ENCODE measurements around the gene IGF1R. TPM values are rescaled to one million over a fixed set of nuclear protein-coding genes. Genes with fewer than 3 reads are reported as not detected.

IGF1R gene
- total and polyA plus RNA-seq, 2 experiments from 2014 or later: 10.8 to 42.9 TPM

DNA sequence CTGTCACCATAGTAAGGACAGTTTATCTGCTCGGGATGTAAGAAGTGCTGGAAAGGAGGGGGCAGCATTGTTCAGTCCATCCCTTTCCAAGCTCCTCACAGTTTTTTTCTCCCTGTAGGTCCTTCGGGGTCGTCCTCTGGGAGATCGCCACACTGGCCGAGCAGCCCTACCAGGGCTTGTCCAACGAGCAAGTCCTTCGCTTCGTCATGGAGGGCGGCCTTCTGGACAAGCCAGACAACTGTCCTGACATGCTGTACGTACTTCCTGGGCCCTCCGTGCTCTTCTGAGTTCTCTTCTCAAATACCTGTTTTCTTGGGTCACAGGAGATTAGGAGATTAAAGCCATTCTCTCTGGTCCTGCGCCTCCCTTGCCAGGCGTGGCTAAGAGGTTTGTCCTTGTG, 300.1 kb downstream of the IGF1R start:
- no peak for DNase-seq (ENCODE audit: low spot score)
- 92% methylated on average over 13 of the region's 13 CpGs for WGBS (ENCODE audit: low lambda C conversion rate, missing lambda C conversion rate)
- H3K4me1 ChIP-seq (ENCODE audit: insufficient read depth): peaks cover 8% of the 10 kb centered on the region
- no peak overlapping the region for H2AFZ ChIP-seq
- no peaks in the 10 kb centered on the region for H3K9me2 ChIP-seq (replicated peaks; ENCODE audit: insufficient read depth)
- no peak for TF ChIP-seq EZH2phosphoT487 (IDR thresholded peaks at IDR 0.05; ENCODE audit: low read depth, severe bottlenecking, unreplicated experiment)
- no peak for TF ChIP-seq EZH2 (IDR thresholded peaks at IDR 0.05; ENCODE audit: borderline replicate concordance)
- TF ChIP-seq, protein P1, sequence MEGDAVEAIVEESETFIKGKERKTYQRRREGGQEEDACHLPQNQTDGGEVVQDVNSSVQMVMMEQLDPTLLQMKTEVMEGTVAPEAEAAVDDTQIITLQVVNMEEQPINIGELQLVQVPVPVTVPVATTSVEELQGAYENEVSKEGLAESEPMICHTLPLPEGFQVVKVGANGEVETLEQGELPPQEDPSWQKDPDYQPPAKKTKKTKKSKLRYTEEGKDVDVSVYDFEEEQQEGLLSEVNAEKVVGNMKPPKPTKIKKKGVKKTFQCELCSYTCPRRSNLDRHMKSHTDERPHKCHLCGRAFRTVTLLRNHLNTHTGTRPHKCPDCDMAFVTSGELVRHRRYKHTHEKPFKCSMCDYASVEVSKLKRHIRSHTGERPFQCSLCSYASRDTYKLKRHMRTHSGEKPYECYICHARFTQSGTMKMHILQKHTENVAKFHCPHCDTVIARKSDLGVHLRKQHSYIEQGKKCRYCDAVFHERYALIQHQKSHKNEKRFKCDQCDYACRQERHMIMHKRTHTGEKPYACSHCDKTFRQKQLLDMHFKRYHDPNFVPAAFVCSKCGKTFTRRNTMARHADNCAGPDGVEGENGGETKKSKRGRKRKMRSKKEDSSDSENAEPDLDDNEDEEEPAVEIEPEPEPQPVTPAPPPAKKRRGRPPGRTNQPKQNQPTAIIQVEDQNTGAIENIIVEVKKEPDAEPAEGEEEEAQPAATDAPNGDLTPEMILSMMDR (IDR thresholded peaks at IDR 0.05; ENCODE audit: poor library complexity): no peak
- H3K36me3 ChIP-seq (replicated peaks; ENCODE audit: insufficient read depth, low read depth): no peaks in the 10 kb centered on the region
- no peaks in the 10 kb centered on the region for H3K79me2 ChIP-seq
- H3K27ac ChIP-seq: no peak overlapping the region
- H3K4me2 ChIP-seq: no peak overlapping the region
- peaks cover 6% of the 10 kb centered on the region for H4K20me1 ChIP-seq (ENCODE audit: insufficient read depth, poor library complexity, severe bottlenecking)
- no peaks in the 10 kb centered on the region for H3K9me3 ChIP-seq (ENCODE audit: low read depth)
- H3K27me3 ChIP-seq: no peaks in the 10 kb centered on the region
- H3K4me3 ChIP-seq: no peak overlapping the region

DNA sequence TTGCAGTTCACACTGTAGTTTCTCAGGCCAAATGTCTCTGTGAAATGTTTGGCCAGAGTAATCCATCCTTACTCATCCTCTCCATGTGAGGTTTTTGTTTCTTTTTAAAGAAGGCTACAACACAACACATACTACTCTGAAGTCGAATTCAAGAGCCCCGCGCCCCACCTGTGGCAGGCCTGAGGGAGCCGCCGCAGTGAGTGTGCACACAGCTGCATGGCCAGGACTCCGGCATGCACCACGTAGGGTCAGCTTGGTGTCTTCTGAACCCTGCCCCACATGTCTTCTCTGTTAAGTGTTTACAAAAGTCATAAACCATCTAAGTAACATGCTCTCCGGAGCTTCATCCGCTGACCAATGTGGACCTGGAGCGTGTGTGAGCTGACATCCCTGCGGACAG, 300.6 kb downstream of the IGF1R start:
- Histone ChIP-seq H3K79me2 (no peaks in the 10 kb centered on the region), H3K27ac (no peak overlapping the region), H2AFZ (no peak overlapping the region), H4K20me1 (ENCODE audit: insufficient read depth, poor library complexity, severe bottlenecking) (peaks cover 3% of the 10 kb centered on the region), H3K4me1 (ENCODE audit: insufficient read depth) (peaks cover 3% of the 10 kb centered on the region), H3K9me2 (replicated peaks; ENCODE audit: insufficient read depth) (no peaks in the 10 kb centered on the region), H3K4me2 (no peak overlapping the region), H3K36me3 (replicated peaks; ENCODE audit: insufficient read depth, low read depth) (no peaks in the 10 kb centered on the region), H3K4me3 (no peak overlapping the region), H3K9me3 (ENCODE audit: low read depth) (no peaks in the 10 kb centered on the region), H3K27me3 (no peaks in the 10 kb centered on the region)
- TF ChIP-seq, protein P1 (IDR thresholded peaks at IDR 0.05; ENCODE audit: poor library complexity): no peak
- TF ChIP-seq EZH2phosphoT487 (IDR thresholded peaks at IDR 0.05; ENCODE audit: low read depth, severe bottlenecking, unreplicated experiment): no peak
- no peak for TF ChIP-seq EZH2 (IDR thresholded peaks at IDR 0.05; ENCODE audit: borderline replicate concordance)
- 98% methylated on average over 11 of the region's 11 CpGs for WGBS (ENCODE audit: low lambda C conversion rate, missing lambda C conversion rate)
- no peak for DNase-seq (ENCODE audit: low spot score)

DNA sequence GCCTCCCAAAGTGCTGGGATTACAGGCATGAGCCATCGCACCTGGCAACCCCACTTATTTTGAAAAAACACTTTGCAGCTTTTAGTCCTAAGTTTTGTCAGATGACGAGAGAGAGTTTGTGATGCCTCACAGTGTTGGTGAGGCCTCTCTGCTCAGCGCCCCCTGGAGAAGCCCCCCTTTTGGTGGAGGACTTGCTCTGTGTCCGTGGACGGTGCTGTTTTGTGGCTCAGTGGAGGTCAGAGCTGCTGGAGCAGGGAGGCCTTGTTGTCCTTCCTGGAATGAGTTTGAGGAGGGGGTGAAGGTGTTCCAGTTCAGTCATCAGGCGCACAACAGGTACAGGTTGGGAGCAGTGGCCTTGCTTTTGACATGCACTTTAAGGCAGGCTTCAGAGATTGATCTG, 301.3 kb downstream of the IGF1R start:
- TF ChIP-seq EZH2 (IDR thresholded peaks at IDR 0.05; ENCODE audit: borderline replicate concordance) (no peak), EZH2phosphoT487 (IDR thresholded peaks at IDR 0.05; ENCODE audit: low read depth, severe bottlenecking, unreplicated experiment) (no peak)
- TF ChIP-seq, protein P1 (IDR thresholded peaks at IDR 0.05; ENCODE audit: poor library complexity): no peak
- H3K4me2 ChIP-seq: no peak overlapping the region
- H3K4me3 ChIP-seq: no peak overlapping the region
- no peak overlapping the region for H2AFZ ChIP-seq
- H4K20me1 ChIP-seq (ENCODE audit: insufficient read depth, poor library complexity, severe bottlenecking): no peaks in the 10 kb centered on the region
- no peak overlapping the region for H3K27ac ChIP-seq
- no peaks in the 10 kb centered on the region for H3K36me3 ChIP-seq (replicated peaks; ENCODE audit: insufficient read depth, low read depth)
- no peak for DNase-seq (ENCODE audit: low spot score)
- no peaks in the 10 kb centered on the region for H3K9me3 ChIP-seq (ENCODE audit: low read depth)
- H3K9me2 ChIP-seq (replicated peaks; ENCODE audit: insufficient read depth): no peaks in the 10 kb centered on the region
- H3K4me1 ChIP-seq (ENCODE audit: insufficient read depth): no peaks in the 10 kb centered on the region
- H3K79me2 ChIP-seq: no peaks in the 10 kb centered on the region
- WGBS (ENCODE audit: low lambda C conversion rate, missing lambda C conversion rate): 97% methylated on average over 6 of the region's 6 CpGs
- H3K27me3 ChIP-seq: no peaks in the 10 kb centered on the region

DNA sequence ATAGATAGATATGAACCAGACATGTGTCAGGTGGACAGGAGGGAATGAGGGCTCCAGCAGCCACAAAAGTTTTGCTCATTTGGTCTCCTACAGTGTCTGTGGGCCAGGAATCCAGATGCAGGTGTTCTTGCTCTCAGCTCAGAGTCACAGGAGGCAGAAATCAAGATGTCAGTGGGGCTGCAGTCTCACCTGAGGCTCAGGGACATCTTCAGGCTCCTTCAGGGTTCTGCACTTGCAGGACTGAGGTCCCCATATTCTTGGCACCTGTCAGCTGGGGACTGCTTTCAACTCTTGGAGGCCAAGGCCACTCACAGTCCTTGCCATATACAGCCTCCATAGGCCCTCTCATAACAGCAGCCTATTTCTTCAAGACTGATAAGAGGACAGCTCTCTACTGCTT, 301.9 kb downstream of the IGF1R start:
- H3K27me3 ChIP-seq: no peaks in the 10 kb centered on the region
- H4K20me1 ChIP-seq (ENCODE audit: insufficient read depth, poor library complexity, severe bottlenecking): no peaks in the 10 kb centered on the region
- no peak overlapping the region for H3K4me3 ChIP-seq
- no peaks in the 10 kb centered on the region for H3K4me1 ChIP-seq (ENCODE audit: insufficient read depth)
- H3K36me3 ChIP-seq (replicated peaks; ENCODE audit: insufficient read depth, low read depth): no peaks in the 10 kb centered on the region
- no peaks in the 10 kb centered on the region for H3K79me2 ChIP-seq
- no peak overlapping the region for H3K27ac ChIP-seq
- no peak overlapping the region for H2AFZ ChIP-seq
- H3K9me3 ChIP-seq (ENCODE audit: low read depth): no peaks in the 10 kb centered on the region
- no peaks in the 10 kb centered on the region for H3K9me2 ChIP-seq (replicated peaks; ENCODE audit: insufficient read depth)
- H3K4me2 ChIP-seq: no peak overlapping the region
- no peak for DNase-seq (ENCODE audit: low spot score)
- TF ChIP-seq, protein P1 (IDR thresholded peaks at IDR 0.05; ENCODE audit: poor library complexity): no peak
- no peak for TF ChIP-seq EZH2 (IDR thresholded peaks at IDR 0.05; ENCODE audit: borderline replicate concordance)
- no peak for TF ChIP-seq EZH2phosphoT487 (IDR thresholded peaks at IDR 0.05; ENCODE audit: low read depth, severe bottlenecking, unreplicated experiment)
